K562 (cell line): Measurements from ENCODE around the gene HSPA14. TPM values are rescaled to one million over a fixed set of nuclear protein-coding genes. Genes with fewer than 3 reads are reported as not detected.
A peak's percentile ranks its signal among the peaks of the same experiment; 100 is the strongest.

Experiments used
- ATAC-seq: fragments of 200-7000 bp; cut with Tn5 transposase; 3 replicates; pipeline ENCODE4 v1.9.1; 2020; ENCODE audit warnings: moderate library complexity
- BruUV-seq: library from RNA; stranded (reverse); fragments of 400-500 nt; replicated peaks from 2 replicates; lab custom pipeline; 2021; lab: Mats Ljungman, UMichigan
- CTCF ChIA-PET: fragments of 300-600 bp; formaldehyde crosslinking; extraction: SDS; loops from one replicate; lab custom pipeline; 2021; ENCODE audit warnings: low intra/inter-chr PET ratio; lab: Yijun Ruan, JAX
- POLR2A ChIA-PET: fragments of 300-600, 350-650 bp; sonication (Branson Sonifier 250); formaldehyde crosslinking; extraction: SDS; loops from one replicate; lab custom pipeline; 2021; ENCODE audit warnings: antibody characterized with exemption, inconsistent platforms; lab: Yijun Ruan, JAX
- DNase-seq, 4 experiments: peaks; one replicate each; pipeline versions ENCODE4 v3.0.0 to v3.0.0-alpha.2; 2011 to 2018; ENCODE audit warnings: low spot score in 3 of 4, mixed read lengths in 3 of 4; ENCODE audit errors: extremely low read depth in 1 of 4
- FAIRE-seq: peaks from 2 replicates; lab custom pipeline; 2011; peaks lifted over from hg19 to GRCh38; lab: Jason Lieb, UNC
- H2AFZ ChIP-seq: 2 replicates; pipeline ENCODE4 v1.6.0; 2011; ENCODE audit warnings: low read depth, low read length, control low read depth, inconsistent platforms
- H3K27ac ChIP-seq: fragments of 200-600 bp; 3 replicates; pipeline ENCODE4 v1.8.0; 2011; ENCODE audit warnings: low read depth, mild to moderate bottlenecking, control low read depth, inconsistent platforms, low read length, moderate library complexity, mixed read lengths; ENCODE audit errors: extremely low read depth
- H3K27me3 ChIP-seq, 2 experiments: fragments of 300-600 bp in 1 of 2; 2 replicates in 1 of 2; 3 replicates in 1 of 2; pipeline versions ENCODE4 v1.6.0 to v1.8.0; 2011; ENCODE audit warnings: inconsistent platforms in 2 of 2, low read length in 2 of 2, mild to moderate bottlenecking in 1 of 2, mixed read lengths in 1 of 2, moderate library complexity in 1 of 2; ENCODE audit not compliant: control insufficient read depth in 2 of 2, insufficient read depth in 2 of 2
- H3K36me3 ChIP-seq: fragments of 300-600 bp; 3 replicates; pipeline ENCODE4 v1.8.0; 2011; ENCODE audit warnings: mild to moderate bottlenecking, low read length, inconsistent platforms; ENCODE audit not compliant: control insufficient read depth, insufficient read depth
- H3K4me1 ChIP-seq, 2 experiments: fragments of 200-600 bp in 1 of 2; replicated peaks in 1 of 2; 2 replicates in 1 of 2; 3 replicates in 1 of 2; pipeline versions ENCODE4 v1.5.1 to v1.8.0; 2011; ENCODE audit warnings: inconsistent platforms in 2 of 2, low read length in 2 of 2, mild to moderate bottlenecking in 1 of 2, mixed read lengths in 1 of 2, moderate library complexity in 1 of 2; ENCODE audit not compliant: control insufficient read depth in 2 of 2, insufficient read depth in 2 of 2
- H3K4me2 ChIP-seq: 2 replicates; pipeline ENCODE4 v1.6.1; 2011; ENCODE audit warnings: low read length, control low read depth, inconsistent platforms, mixed read lengths; ENCODE audit not compliant: insufficient read depth
- H3K4me3 ChIP-seq: fragments of 200-600 bp; sonication (generic), shearing (Covaris generic); 2 replicates; pipeline ENCODE4 v1.5.1; 2016; ENCODE audit warnings: control low read depth, inconsistent platforms
- H3K79me2 ChIP-seq: fragments of 200-600 bp; 3 replicates; pipeline ENCODE4 v1.8.0; 2011; ENCODE audit warnings: low read length, inconsistent platforms; ENCODE audit not compliant: control insufficient read depth, insufficient read depth
- H3K9ac ChIP-seq, 2 experiments: 2 replicates each; pipeline versions ENCODE4 v1.6.0 to v1.6.1; 2011; ENCODE audit warnings: low read depth in 2 of 2, low read length in 2 of 2, control low read depth in 1 of 2, inconsistent platforms in 1 of 2, mild to moderate bottlenecking in 1 of 2, mixed read lengths in 1 of 2; ENCODE audit not compliant: insufficient read depth in 1 of 2
- H3K9me1 ChIP-seq: one replicate; pipeline ENCODE4 v1.6.0; 2011; ENCODE audit warnings: inconsistent platforms, mild to moderate bottlenecking, low read length, moderate library complexity; ENCODE audit not compliant: control insufficient read depth, insufficient read depth
- H3K9me3 ChIP-seq: replicated peaks from 2 replicates; pipeline ENCODE4 v1.5.1; 2011; ENCODE audit warnings: low read depth, low read length, inconsistent platforms; ENCODE audit not compliant: control insufficient read depth, insufficient read depth
- H4K20me1 ChIP-seq: replicated peaks from 2 replicates; pipeline ENCODE4 v1.6.1; 2011; ENCODE audit warnings: low read length, inconsistent platforms, mixed read lengths; ENCODE audit not compliant: control insufficient read depth, insufficient read depth
- CBX3 ChIP-seq, 2 experiments: IDR thresholded peaks; 1 replicate in 1 of 2; 2 replicates in 1 of 2; pipeline ENCODE4 v1.6.1; 2012; ENCODE audit warnings: inconsistent platforms in 2 of 2, low read length in 2 of 2, borderline replicate concordance in 1 of 2, control low read depth in 1 of 2
- E2F4 ChIP-seq: sonication (generic); formaldehyde crosslinking; IDR thresholded peaks from 2 replicates; pipeline ENCODE4 v1.8.0; 2022; ENCODE audit warnings: mild to moderate bottlenecking, low read depth, missing genetic modification reagents
- FOS ChIP-seq: IDR thresholded peaks from 3 replicates; pipeline ENCODE4 v1.6.1; 2011; ENCODE audit not compliant: insufficient read length; ENCODE audit errors: extremely low read depth
- HBP1 ChIP-seq: fragments of 450-650 bp; formaldehyde crosslinking; IDR thresholded peaks from 2 replicates; pipeline ENCODE4 v1.4.0; 2022; ENCODE audit warnings: missing genetic modification characterization
- HINFP ChIP-seq: fragments of 450-650 bp; conservative IDR thresholded peaks from 2 replicates; pipeline ENCODE4 v1.6.1; 2016; ENCODE audit warnings: missing genetic modification characterization, low read depth, mild to moderate bottlenecking, control low read depth, missing compliant biosample characterization
- MLX ChIP-seq, 2 experiments: fragments of 450-650 bp in 1 of 2; sonication (generic) in 1 of 2; formaldehyde crosslinking; conservative IDR thresholded peaks; 2 replicates each; pipeline versions ENCODE4 v1.4.0 to v1.8.1; 2020 to 2022; ENCODE audit warnings: mild to moderate bottlenecking in 1 of 2, missing genetic modification reagents in 1 of 2
- NCOA4 ChIP-seq: fragments of 450-650 bp; IDR thresholded peaks from 2 replicates; pipeline ENCODE4 v1.6.1; 2018; ENCODE audit warnings: mild to moderate bottlenecking; ENCODE audit not compliant: partially characterized antibody
- RBM25 ChIP-seq: fragments of 200-400 bp; formaldehyde crosslinking; IDR thresholded peaks from 2 replicates; pipeline ENCODE4 v1.6.1; 2018; ENCODE audit warnings: low read length, low read depth, moderate library complexity; ENCODE audit not compliant: severe bottlenecking
- SMAD2 ChIP-seq: fragments of 150-350 bp; IDR thresholded peaks from 2 replicates; pipeline ENCODE4 v1.6.1; 2014; ENCODE audit warnings: low read depth, mild to moderate bottlenecking, low read length
- TRIM28 ChIP-seq: fragments of 450-650 bp; IDR thresholded peaks from 2 replicates; pipeline ENCODE4 v1.6.1; 2017
- ZNF121 ChIP-seq: sonication (generic); formaldehyde crosslinking; conservative IDR thresholded peaks from 2 replicates; pipeline ENCODE4 v1.8.0; 2022; ENCODE audit warnings: missing genetic modification reagents
- ZNF184 ChIP-seq: sonication (generic); formaldehyde crosslinking; IDR thresholded peaks from 2 replicates; pipeline ENCODE4 v1.5.0; 2020; ENCODE audit warnings: missing genetic modification reagents
- WGBS: fragments of 100-300 bp; shearing (Covaris generic); methylation state at CpG from one replicate; pipeline ENCODE4 v1.1.6; 2016; ENCODE audit warnings: low coverage, mixed read lengths; ENCODE audit not compliant: insufficient coverage; ENCODE audit errors: missing lambda C conversion rate; 5-methylcytosine and 5-hydroxymethylcytosine counted together
- in situ Hi-C: fragments of 300-500 bp; cut with MboI; formaldehyde crosslinking; loops from 4 replicates; pipeline ENCODE4 v1.15.0; 2018; ENCODE audit warnings: inconsistent platforms, mixed read lengths
- intact Hi-C: fragments of 100-400 bp; cut with micrococcal nuclease; formaldehyde crosslinking; loops from 2 replicates; pipeline ENCODE4 v1.14.2; 2022
- polyA plus RNA-seq, 8 experiments: library from polyadenylated mRNA; depleted of rRNA in 4 of 8; stranded (reverse) in 5 of 8; unstranded in 3 of 8; fragments of >200 nt; fragmentation: Nextera tagmentation in 2 of 8; fragmentation: Illumina TruSeq in 1 of 8; extraction: Ambion mirVana in 2 of 8; extraction: Trizol in 1 of 8; gene quantifications; 2 replicates each; pipeline versions ENCODE4 v1.2.1 to v1.2.3, GENCODE V29; 2011 to 2014; ENCODE audit warnings: inconsistent platforms in 1 of 8, missing spikeins in 1 of 8
- total RNA-seq, 7 experiments: library from RNA; depleted of rRNA in 6 of 7; stranded (reverse); fragments of >200 nt in 6 of 7; fragmentation: Illumina TruSeq in 2 of 7; extraction: Trizol in 2 of 7; gene quantifications; 2 replicates each; pipeline versions ENCODE4 v1.2.1 to v1.2.3, GENCODE V29; 2011 to 2021; ENCODE audit warnings: low replicate concordance in 1 of 7

HSPA14 gene
- total and polyA plus RNA-seq, 9 of the 15 experiments (the other 6 are each of a cell fraction or from before 2014, with no cell fraction given), result 41.9 to 75.0 (median 63.2) TPM

- ChIA-PET POLR2A (no interaction called here), CTCF (interaction anchor here (0.5 kb wide), 1 partner anchor 200 kb away, joined by 5 read pairs; no protein-coding TSS in a partner anchor)
- H3K27me3 ChIP-seq, result no peaks in the 10 kb centered on the region
- ATAC-seq, result no peak
- no TSS peak for BruUV-seq
- H3K4me3 ChIP-seq, result no peak overlapping the region
- H3K9me3 ChIP-seq, result peaks cover 14% of the 10 kb centered on the region
- FAIRE-seq, result no peak
- no peaks in the 10 kb centered on the region for H3K79me2 ChIP-seq
- H2AFZ ChIP-seq, result no peak overlapping the region
- H3K9ac ChIP-seq, result no peak overlapping the region
- 91% methylated on average over 3 of the region's 3 CpGs for WGBS
- no peaks in the 10 kb centered on the region for H4K20me1 ChIP-seq
- no peaks in the 10 kb centered on the region for H3K9me1 ChIP-seq
- in situ Hi-C loops, result no loop called here
- no peak overlapping the region for H3K4me2 ChIP-seq
- H3K36me3 ChIP-seq, result peaks cover 88% of the 10 kb centered on the region
- no peak overlapping the region for H3K27ac ChIP-seq
- TF ChIP-seq ZNF184 (CRISPR knock-in tag), result peak; percentile 94
- no peak for TF ChIP-seq HINFP (tag)
- TF ChIP-seq NCOA4, result no peak
- TF ChIP-seq CBX3 (IDR thresholded peaks at IDR 0.05; ENCODE audit: borderline replicate concordance in 1 of 2, low read length in 2 of 2), result peak in 1 of 2 experiments; percentile 48; a peak in 1 of 3 replicates
- TF ChIP-seq FOS, result no peak
- TF ChIP-seq SMAD2, result no peak
- TF ChIP-seq E2F4 (CRISPR knock-in tag), result no peak
- TF ChIP-seq ZNF121 (CRISPR knock-in tag), result no peak
- TF ChIP-seq RBM25, result peak; percentile 78
- no peak for TF ChIP-seq HBP1 (CRISPR knock-in tag)
- peak; percentile 80 for TF ChIP-seq TRIM28
- no peak for TF ChIP-seq MLX (CRISPR knock-in tag; conservative IDR thresholded peaks at IDR 0.05)
- intact Hi-C loops, result no loop called here
- DNase-seq, result no peak
- H3K4me1 ChIP-seq, result no peaks in the 10 kb centered on the region
These were observed 79.7 kb downstream of the HSPA14 start for GRCh38 chr10:14917827-14918226.
